Eye (tissue), 1 donor: ENCODE measurements around the gene ACAD11.
A peak's percentile ranks its signal among the peaks of the same experiment; 100 is the strongest.
"Not testable (repeated sequence)": the region's sequence is repeated elsewhere in the genome, so short reads cannot be mapped to it uniquely, and the experiment has no call there.

Source experiments
- DNase-seq: peaks from one replicate; pipeline ENCODE4 v3.0.0-alpha.2; 2015

The ACAD11 gene

DNA sequence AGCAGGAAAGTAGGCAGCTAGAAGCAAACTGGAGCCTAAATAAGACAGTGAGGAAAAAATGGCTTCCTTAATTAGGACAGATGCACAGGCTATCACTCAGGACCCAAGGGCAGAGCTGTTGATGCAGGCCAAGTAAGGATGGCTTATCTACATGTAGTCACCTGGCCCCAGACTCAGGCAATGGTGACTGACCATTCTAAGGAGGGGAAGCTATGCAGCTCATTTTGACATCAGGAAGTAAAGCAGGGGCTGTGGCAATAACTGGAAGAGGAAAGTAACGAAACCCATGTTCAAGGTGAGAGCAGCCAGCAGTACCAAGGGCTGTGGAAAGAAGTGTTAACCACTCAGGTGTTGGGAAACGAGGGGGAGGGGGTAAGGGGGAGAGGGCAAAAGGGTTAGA, 16.2 kb downstream of the ACAD11 start:
- no peak for DNase-seq

- no peak for DNase-seq
Measured at GRCh38 chr3:132642539-132642847, 17.1 kb downstream of the ACAD11 start.

DNA sequence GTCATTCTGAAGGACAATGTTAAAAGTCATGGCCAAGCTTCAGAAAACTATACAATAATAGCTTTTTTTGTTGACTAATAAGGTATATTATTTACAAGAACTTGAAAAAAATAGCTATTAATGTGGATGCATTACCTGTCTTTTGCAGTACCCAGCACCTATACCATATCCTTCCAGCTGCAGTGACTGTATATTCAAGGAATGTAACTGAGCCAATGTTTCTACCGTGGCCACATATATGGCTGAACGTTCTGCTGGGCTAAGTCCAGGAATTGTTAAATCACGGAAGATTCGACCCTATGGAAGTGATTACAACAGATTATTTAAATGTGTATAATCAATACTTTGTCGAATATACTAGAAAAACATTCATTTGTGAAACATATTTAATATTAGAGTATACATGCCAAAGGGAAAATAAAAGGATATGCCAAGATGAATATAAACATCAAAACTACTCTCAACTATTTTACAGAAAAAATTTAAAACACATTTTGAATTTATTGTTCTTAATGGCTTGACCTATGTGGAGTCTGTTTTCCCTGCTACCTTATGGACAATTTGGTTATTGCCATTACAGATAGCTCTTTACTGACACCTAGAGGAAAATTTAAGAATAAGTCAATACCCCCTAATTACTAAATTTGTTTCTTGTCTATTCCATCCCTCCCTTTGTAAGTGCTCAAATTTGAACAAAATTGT, 17.6 kb downstream of the ACAD11 start:
- peak; percentile 80 for DNase-seq

DNA sequence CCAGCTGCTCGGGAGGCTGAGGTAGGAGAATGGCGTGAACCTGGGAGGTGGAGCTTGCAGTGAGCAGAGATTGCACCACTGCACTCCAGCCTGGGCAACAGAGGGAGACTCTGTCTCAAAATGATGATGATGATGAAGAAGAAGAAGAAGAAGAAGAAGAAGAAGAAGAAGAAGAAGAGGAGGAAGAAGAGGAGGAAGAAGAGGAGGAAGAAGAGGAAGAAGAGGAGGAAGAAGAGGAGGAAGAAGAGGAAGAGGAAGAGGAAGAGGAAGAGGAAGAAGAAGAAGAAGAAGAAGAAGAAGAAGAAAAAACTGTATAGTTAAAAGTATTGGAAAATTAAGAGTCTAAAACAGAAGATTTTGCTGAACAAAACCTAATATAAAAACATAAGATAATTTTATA, 18.2 kb downstream of the ACAD11 start:
- not testable (repeated sequence) for DNase-seq

- DNase-seq, result no peak
Measured at GRCh38 chr3:132638706-132639105, 20.9 kb downstream of the ACAD11 start.

DNA sequence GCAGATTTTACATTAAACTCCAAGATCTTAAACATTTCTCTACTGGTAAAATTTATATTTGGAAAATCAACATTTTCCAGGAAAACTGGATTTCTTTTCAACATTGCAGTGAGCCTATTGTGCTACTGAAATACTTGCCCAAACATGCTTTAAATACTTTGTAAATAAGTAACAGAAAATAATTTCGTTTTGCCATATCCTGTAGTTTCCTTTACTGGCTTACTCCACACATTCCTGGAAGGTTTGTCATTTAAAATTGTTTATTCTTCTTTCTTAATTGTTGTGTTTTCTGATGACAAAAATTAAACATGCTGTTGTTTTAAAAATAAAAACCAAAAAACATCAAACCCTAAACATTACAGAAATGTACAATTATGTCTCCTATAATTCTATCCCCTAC, 22.0 kb downstream of the ACAD11 start:
- DNase-seq, result no peak

DNA sequence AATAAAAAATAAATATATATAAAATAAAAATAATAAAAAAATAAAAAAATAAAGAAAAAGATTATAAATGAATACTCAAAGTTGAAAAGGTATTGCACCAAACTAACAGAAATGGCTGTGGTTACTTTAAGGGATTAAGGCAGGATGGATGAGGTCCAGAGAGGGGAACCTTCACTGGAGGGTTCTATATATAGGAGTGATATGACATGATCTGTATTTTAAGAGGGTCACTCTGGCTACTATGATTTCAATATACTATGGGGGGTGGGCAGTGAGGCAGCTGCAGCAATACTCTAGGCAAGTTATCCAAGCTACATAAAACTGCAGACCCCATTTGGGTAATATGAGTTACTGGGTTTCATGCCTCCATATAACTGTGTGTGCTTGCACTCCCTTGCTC, 24.6 kb downstream of the ACAD11 start:
- no peak for DNase-seq

- no peak for DNase-seq
Measured at GRCh38 chr3:132630612-132631011, 29.0 kb downstream of the ACAD11 start.

- DNase-seq, result no peak
Measured at GRCh38 chr3:132629928-132630327, 29.7 kb downstream of the ACAD11 start.

DNA sequence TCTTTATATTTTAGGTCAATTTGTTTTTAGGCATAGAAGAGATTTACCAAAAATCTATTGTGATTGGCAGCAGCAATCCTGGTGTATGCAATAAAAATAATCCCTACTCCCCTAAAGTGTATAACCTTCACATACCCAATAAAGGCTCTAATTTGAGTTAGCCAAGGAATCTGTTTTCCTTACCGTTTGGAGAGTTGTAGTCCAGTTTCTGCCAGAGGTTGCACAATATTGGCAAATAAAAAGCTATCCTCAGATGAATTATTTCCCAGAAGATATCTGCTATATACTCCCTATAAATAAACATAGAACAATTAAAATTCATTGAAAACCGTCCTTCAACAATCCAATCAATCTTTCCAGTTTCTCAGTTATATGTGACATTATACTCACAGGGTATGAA, 31.5 kb downstream of the ACAD11 start:
- no peak for DNase-seq

GRCh38 chr3:132626955-132627354, 32.7 kb downstream of the ACAD11 start:
- DNase-seq, result no peak

- no peak for DNase-seq
Measured at GRCh38 chr3:132625613-132626012, 34.0 kb downstream of the ACAD11 start.

GRCh38 chr3:132624790-132625189, 34.8 kb downstream of the ACAD11 start:
- no peak for DNase-seq

DNA sequence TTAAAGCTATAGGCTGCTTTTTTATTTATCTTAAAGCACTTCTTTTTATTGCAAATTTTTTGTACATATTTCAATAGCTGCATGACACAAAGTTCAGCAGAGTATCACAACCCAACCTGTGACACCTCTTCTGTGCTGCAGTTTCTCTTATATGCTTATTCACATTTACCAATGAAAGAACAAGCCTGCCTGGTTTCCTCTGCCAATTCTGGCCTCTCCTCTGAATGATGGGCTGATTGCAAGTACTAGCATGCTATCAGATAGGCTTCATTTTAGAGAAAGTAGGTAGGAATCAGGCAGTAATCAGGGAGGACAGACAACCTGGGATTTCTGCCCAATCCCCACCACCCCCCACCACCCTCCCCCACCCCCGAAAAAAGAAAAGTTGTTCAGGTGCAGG, 36.0 kb downstream of the ACAD11 start:
- no peak for DNase-seq

GRCh38 chr3:132622761-132623160, 36.8 kb downstream of the ACAD11 start:
- no peak for DNase-seq

- no peak for DNase-seq
Measured at GRCh38 chr3:132622148-132622547, 37.5 kb downstream of the ACAD11 start.

DNA sequence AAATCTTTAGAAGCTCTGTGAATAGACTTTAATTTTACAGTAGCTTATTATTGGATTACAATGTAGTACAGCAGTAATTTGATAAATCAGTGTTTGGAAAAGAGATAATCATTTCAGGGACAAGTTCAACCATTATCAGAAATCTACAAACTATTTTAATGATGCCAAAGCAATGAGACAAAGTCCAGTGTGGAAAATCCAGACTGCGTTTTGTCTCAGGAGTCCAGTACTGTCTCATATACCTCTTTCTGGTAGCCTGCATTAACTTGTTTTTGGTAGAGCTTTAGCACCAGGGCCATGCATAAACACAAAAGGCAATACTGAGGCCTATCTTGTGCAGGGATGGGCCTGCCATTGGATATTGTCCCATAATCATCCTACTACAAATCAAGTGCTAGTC, 42.8 kb downstream of the ACAD11 start:
- no peak for DNase-seq

GRCh38 chr3:132615881-132616280, 43.7 kb downstream of the ACAD11 start:
- DNase-seq, result no peak

- DNase-seq, result not testable (repeated sequence)
Measured at GRCh38 chr3:132615301-132615700, 44.3 kb downstream of the ACAD11 start.

DNA sequence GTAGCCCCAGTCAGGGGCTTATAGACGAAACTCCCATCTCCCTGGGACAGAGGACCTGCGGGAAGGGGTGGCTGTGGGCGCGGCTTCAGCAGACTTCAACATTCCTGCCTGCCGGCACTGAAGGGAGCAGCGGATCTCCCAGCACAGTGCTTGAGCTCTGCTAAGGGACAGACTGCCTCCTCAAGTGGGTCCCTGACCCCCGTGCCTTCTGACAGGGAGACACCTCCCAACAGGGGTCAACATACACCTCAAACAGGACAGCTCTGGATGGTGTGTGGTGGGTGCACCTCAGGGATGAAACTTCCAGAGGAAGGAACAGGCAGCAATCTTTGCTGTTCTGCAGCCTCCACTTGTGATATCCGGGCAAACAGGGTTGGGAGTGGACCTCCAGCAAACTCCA, 53.0 kb downstream of the ACAD11 start:
- not testable (repeated sequence) for DNase-seq

GRCh38 chr3:132606085-132606484, 53.5 kb downstream of the ACAD11 start:
- DNase-seq, result no peak

GRCh38 chr3:132605374-132605792, 54.2 kb downstream of the ACAD11 start:
- no peak for DNase-seq

GRCh38 chr3:132600614-132601013, 59.0 kb downstream of the ACAD11 start:
- not testable (repeated sequence) for DNase-seq

- no peak for DNase-seq
Measured at GRCh38 chr3:132598181-132598580, 61.4 kb downstream of the ACAD11 start.

GRCh38 chr3:132597660-132598059, 61.9 kb downstream of the ACAD11 start:
- DNase-seq, result no peak
